HCT116 (cell line): ENCODE data around the gene EME1. TPM values are rescaled to one million over a fixed set of nuclear protein-coding genes. Genes with fewer than 3 reads are reported as not detected.

Experiments
- total RNA-seq: library from RNA; stranded (reverse); gene quantifications from one replicate; pipeline ENCODE4 v1.2.1, GENCODE V29; 2021; ENCODE audit not compliant: unreplicated experiment

Gene EME1
- total RNA-seq, 1 experiment from 2014 or later, result 31.8 TPM

Other genes with a start within 250 kb of the EME1 start
- 1.5 TPM for gene SAMD14, start 243.1 kb upstream of the EME1 start, total RNA-seq
- gene PPP1R9B, start 222.6 kb upstream of the EME1 start, total RNA-seq, result 112 TPM
- gene SGCA, start 207.2 kb upstream of the EME1 start, total RNA-seq, result 0.37 TPM
- 33.6 TPM for gene COL1A1, start 171.6 kb upstream of the EME1 start, total RNA-seq
- 6.6 TPM for gene TMEM92, start 98.8 kb upstream of the EME1 start, total RNA-seq
- 37.5 TPM for gene XYLT2, start 27.1 kb upstream of the EME1 start, total RNA-seq
- gene MRPL27, start within 50 bp of the EME1 start, total RNA-seq, result 106 TPM
- gene LRRC59, start 24.3 kb downstream of the EME1 start, total RNA-seq, result 221 TPM
- gene ACSF2, start 53.0 kb downstream of the EME1 start, total RNA-seq, result 52.4 TPM
- not detected for gene CHAD, start 95.7 kb downstream of the EME1 start, total RNA-seq
- 82.7 TPM for gene RSAD1, start 105.6 kb downstream of the EME1 start, total RNA-seq
- gene MYCBPAP, start 135.2 kb downstream of the EME1 start, total RNA-seq, result not detected
- gene EPN3, start 159.5 kb downstream of the EME1 start, total RNA-seq, result 17.8 TPM
- gene SPATA20, start 173.9 kb downstream of the EME1 start, total RNA-seq, result 57.5 TPM
- gene CACNA1G, start 187.5 kb downstream of the EME1 start, total RNA-seq, result 3.4 TPM